Fibroblast of mammary gland (primary cell): ENCODE results near the gene DCUN1D2.

Experiments
- DNase-seq: peaks from one replicate; pipeline ENCODE4 v3.0.0-alpha.2; 2010; ENCODE audit warnings: low read depth
- H3K4me3 ChIP-seq: 2 replicates; pipeline ENCODE4 v1.5.1; 2011; ENCODE audit warnings: low read depth, mild to moderate bottlenecking, low read length, moderate library complexity; ENCODE audit not compliant: control insufficient read depth
- TF ChIP-seq, protein P1 (sequence below): conservative IDR thresholded peaks from 2 replicates; pipeline ENCODE4 v1.5.1; 2011; ENCODE audit warnings: low read depth, low read length, inconsistent platforms; ENCODE audit not compliant: control insufficient read depth, insufficient read depth

DCUN1D2 gene

DNA sequence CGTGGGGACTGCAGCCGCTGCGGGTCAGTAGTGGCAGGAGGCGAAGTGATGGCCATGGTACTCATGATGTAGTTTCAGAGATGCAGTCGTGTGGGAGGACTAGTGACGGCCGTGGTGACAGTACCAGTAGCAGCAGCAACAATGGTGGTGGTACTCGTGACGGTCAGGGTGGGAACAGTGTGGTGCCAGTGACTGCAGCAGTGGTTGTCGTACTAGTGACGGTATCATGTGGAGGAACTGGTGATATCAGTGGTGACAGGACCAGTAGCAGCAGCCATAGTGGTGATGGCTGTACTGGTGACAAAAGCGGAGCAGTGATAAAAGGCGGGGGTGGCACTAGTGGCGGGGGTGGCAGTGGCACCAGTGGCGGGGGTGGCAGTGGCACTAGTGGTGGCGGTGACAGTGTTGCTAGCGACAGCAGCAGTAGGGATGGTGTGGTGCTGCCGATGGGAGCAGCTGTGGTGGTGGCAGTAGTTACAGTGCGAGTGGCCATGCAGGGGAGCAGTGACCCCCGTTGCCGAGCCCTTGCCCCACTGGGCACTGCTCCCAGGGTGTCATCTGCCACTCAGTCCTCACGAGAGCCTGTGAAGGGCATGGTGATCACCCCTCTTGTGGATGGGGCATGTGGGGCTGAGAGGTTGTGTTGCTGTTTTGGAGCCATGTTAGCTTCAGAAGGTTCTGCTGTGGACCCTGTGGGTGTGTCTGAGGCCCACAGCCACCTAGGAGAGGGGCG, 60.0 kb downstream of the DCUN1D2 start:
- H3K4me3 ChIP-seq, result no peak overlapping the region
- no peak for DNase-seq
- TF ChIP-seq, protein P1, sequence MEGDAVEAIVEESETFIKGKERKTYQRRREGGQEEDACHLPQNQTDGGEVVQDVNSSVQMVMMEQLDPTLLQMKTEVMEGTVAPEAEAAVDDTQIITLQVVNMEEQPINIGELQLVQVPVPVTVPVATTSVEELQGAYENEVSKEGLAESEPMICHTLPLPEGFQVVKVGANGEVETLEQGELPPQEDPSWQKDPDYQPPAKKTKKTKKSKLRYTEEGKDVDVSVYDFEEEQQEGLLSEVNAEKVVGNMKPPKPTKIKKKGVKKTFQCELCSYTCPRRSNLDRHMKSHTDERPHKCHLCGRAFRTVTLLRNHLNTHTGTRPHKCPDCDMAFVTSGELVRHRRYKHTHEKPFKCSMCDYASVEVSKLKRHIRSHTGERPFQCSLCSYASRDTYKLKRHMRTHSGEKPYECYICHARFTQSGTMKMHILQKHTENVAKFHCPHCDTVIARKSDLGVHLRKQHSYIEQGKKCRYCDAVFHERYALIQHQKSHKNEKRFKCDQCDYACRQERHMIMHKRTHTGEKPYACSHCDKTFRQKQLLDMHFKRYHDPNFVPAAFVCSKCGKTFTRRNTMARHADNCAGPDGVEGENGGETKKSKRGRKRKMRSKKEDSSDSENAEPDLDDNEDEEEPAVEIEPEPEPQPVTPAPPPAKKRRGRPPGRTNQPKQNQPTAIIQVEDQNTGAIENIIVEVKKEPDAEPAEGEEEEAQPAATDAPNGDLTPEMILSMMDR, result no peak

DNA sequence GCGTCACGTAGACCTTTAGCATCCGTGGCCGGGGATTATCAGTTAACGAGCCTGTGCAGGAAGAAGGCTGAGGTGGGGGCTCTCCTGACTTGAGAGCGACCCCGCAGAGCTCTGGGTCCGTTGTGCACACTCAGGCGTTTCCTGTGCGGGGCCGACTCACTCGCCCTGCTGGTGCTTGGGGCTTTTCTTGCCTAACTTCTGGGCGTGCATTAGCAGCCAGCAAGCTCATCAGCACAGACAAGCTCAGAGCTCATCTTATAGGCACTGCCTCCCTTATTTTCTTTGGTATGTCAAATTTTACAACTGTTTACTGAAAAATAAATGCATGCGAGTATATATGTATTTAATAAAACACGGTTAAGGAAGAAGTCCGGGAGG, 60.9 kb downstream of the DCUN1D2 start:
- TF ChIP-seq, protein P1, result no peak

DNA sequence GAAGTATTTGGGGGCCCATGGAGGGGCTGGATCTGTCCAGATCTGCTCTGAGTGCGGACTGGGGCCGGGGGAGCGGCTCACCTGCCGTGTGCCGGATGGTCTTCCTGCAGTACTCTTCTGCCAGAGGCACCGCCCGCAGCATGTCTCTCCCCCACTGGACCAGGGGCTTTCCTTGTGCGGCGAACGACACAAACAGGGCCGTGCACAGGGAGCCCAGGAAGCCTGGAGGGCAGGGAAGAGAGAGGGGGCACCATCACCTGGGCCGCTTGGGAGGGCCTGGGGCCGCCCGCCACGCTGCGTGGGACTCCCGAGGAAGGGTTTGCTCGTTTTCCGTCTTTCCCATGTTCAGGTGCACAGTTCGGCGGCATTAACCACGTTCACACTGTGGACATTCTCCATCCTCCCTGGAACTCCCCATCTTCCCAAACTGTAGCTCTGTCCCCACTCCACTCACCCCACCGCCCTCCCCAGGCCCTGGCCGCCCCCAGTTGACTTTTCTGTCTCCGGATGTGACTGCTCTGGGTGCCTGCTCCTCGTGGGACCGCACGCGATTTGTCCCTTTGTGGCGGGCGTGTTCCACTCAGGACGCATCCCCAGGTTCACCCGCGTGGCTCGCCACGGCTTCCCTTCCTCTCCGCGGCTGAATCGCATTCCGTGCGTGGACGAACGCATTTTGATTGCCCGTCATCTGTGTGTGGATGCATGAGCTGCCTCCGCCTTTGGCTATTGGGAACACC, 61.5 kb downstream of the DCUN1D2 start:
- TF ChIP-seq, protein P1, result no peak
- no peak for DNase-seq
- H3K4me3 ChIP-seq, result no peak overlapping the region

More for the DNA sequence above, 60.9 kb downstream of the DCUN1D2 start:
- DNase-seq, result no peak
- no peak overlapping the region for H3K4me3 ChIP-seq

DNA sequence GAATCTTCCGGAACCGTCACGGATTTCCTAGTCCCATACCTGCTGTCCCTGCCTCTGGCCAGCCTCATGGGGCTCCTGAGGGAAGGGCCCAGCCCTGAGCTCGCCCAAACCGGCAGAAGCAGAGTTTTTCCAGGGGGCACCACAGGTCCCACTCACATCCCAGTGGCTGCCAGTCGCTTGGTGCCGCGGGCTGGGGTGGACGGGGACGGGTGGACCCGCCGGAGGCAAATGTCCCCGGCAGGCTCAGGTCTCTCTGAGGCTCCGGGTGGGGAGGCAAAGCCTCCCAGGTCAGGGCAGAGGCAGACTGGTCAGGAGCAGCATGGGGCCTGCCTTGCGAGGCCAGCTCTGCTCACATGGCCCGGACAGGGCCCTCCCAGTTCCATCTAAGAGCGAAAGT, 62.0 kb downstream of the DCUN1D2 start:
- DNase-seq, result no peak
- no peak overlapping the region for H3K4me3 ChIP-seq
- TF ChIP-seq, protein P1, result no peak

DNA sequence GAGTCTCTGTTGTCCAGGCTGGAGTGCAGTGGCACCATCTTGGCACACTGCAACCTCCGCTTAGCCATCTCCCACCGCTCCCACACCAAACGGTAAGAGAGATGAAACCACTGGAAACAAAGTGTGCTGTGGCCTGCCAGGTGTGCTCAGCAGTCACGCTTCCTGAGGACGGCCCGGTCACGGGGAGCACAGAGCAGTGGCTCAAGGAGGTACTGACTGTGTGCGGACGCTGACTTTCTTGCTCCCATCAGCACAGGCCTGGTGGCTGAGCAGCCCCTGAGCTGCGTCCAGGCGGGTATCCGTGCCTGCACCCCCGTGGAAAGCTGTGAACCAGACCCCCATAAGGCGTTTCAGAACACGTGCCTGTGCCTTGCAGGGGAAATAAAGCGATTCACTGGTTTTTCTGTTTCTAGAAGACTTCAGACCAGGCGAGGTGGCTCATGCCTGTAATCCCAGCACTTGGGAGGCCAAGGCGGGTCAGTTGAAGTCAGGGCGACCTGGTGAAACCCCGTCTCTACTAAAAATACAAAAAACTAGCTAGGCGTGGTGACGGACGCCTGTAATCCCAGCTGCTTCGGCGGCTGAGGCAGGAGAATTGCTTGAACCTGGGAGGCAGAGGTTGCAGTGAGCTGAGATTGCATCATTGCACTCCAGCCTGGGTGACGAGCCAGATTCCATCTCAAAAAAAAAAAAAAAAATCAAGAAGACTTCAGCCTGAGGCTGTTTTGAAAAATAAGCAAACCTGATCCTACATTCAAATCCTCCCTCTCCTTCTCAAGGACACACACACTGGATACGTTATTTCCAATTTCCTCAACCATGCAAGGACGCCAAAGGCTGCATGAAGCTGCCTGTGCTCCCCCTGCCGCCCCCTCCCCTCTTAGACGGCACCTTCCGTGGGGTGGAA, 62.7 kb downstream of the DCUN1D2 start:
- TF ChIP-seq, protein P1, result no peak
- DNase-seq, result peak; percentile 31
- no peak overlapping the region for H3K4me3 ChIP-seq

DNA sequence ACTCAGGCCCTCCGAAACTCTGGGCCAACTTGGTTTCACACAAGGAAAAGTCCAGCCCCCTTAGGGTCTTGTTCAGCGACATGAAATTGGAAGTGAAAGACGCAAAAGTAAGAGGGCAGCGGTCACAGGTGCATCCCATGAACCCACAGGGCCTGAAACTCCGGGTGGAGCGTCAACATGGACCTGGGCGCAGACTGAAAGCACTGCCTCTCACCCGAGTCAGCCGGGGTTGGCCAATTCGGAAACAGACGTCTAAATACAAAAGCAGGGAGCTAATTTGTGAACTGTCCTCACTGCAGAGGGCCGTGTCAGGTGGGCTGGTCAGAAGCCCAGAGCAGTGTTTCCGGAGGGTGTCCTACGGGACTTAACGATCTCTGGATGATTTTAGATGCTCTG, 63.9 kb downstream of the DCUN1D2 start:
- H3K4me3 ChIP-seq, result no peak overlapping the region
- TF ChIP-seq, protein P1, result no peak
- DNase-seq, result no peak
